Nephron (organoid): ENCODE measurements around the gene VAPA.
A peak's percentile ranks its signal among the peaks of the same experiment; 100 is the strongest.

Experiments used
- H3K27ac Mint-ChIP-seq, 3 experiments: 2 replicates each; pipeline ENCODE4 v1.8.0; 2020; ENCODE audit warnings: mixed read lengths in 3 of 3, mild to moderate bottlenecking in 2 of 3, moderate library complexity in 1 of 3
- H3K27me3 Mint-ChIP-seq: 2 replicates; pipeline ENCODE4 v1.8.0; 2021; ENCODE audit warnings: low read depth, mild to moderate bottlenecking, moderate library complexity, mixed read lengths
- H3K36me3 Mint-ChIP-seq: 2 replicates; pipeline ENCODE4 v1.8.0; 2020; ENCODE audit warnings: low read depth, mixed read lengths
- H3K4me1 Mint-ChIP-seq: 2 replicates; pipeline ENCODE4 v1.8.0; 2020; ENCODE audit warnings: mixed read lengths
- H3K4me3 Mint-ChIP-seq, 3 experiments: 2 replicates each; pipeline ENCODE4 v1.8.0; 2020; ENCODE audit warnings: mild to moderate bottlenecking in 3 of 3, mixed read lengths in 3 of 3, moderate library complexity in 2 of 3
- H3K9me3 Mint-ChIP-seq: 2 replicates; pipeline ENCODE4 v1.8.0; 2020; ENCODE audit warnings: mixed read lengths
- TF ChIP-seq, protein P1 (sequence below), 3 experiments: fragments of 200-600 bp; sonication (generic); IDR thresholded peaks; one replicate each; pipeline ENCODE4 v1.5.0; 2021; ENCODE audit warnings: antibody characterized with exemption in 3 of 3; ENCODE audit not compliant: unreplicated experiment in 3 of 3

VAPA gene

GRCh38 chr18:9876212-9876866, 37.5 kb upstream of the VAPA start:
- no peaks in the 10 kb centered on the region for H3K27me3 Mint-ChIP-seq
- peaks cover 10% of the 10 kb centered on the region for H3K4me1 Mint-ChIP-seq
- no peak overlapping the region for H3K4me3 Mint-ChIP-seq
- no peaks in the 10 kb centered on the region for H3K36me3 Mint-ChIP-seq
- TF ChIP-seq, protein P1, sequence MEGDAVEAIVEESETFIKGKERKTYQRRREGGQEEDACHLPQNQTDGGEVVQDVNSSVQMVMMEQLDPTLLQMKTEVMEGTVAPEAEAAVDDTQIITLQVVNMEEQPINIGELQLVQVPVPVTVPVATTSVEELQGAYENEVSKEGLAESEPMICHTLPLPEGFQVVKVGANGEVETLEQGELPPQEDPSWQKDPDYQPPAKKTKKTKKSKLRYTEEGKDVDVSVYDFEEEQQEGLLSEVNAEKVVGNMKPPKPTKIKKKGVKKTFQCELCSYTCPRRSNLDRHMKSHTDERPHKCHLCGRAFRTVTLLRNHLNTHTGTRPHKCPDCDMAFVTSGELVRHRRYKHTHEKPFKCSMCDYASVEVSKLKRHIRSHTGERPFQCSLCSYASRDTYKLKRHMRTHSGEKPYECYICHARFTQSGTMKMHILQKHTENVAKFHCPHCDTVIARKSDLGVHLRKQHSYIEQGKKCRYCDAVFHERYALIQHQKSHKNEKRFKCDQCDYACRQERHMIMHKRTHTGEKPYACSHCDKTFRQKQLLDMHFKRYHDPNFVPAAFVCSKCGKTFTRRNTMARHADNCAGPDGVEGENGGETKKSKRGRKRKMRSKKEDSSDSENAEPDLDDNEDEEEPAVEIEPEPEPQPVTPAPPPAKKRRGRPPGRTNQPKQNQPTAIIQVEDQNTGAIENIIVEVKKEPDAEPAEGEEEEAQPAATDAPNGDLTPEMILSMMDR (IDR thresholded peaks at IDR 0.05; ENCODE audit: unreplicated experiment in 3 of 3): no peak
- H3K9me3 Mint-ChIP-seq: no peaks in the 10 kb centered on the region
- H3K27ac Mint-ChIP-seq: peak overlapping the region in 2 of 3 experiments; percentile 85 to 86

- H3K4me1 Mint-ChIP-seq: peaks cover 10% of the 10 kb centered on the region
- TF ChIP-seq, protein P1 (IDR thresholded peaks at IDR 0.05; ENCODE audit: unreplicated experiment in 3 of 3): no peak
Measured at GRCh38 chr18:9876867-9877654, 36.8 kb upstream of the VAPA start.

GRCh38 chr18:9877655-9878014, 36.2 kb upstream of the VAPA start:
- Mint-ChIP-seq H3K27me3 (no peaks in the 10 kb centered on the region), H3K4me1 (peaks cover 10% of the 10 kb centered on the region), H3K36me3 (no peaks in the 10 kb centered on the region), H3K9me3 (no peaks in the 10 kb centered on the region), H3K4me3 (no peak overlapping the region), H3K27ac (peak overlapping the region; percentile 15 to 86 (median 85))
- TF ChIP-seq, protein P1 (IDR thresholded peaks at IDR 0.05; ENCODE audit: unreplicated experiment in 3 of 3): no peak

More at GRCh38 chr18:9876867-9877654, 36.8 kb upstream of the VAPA start:
- H3K27ac Mint-ChIP-seq: peak overlapping the region; percentile 15 to 86 (median 85)
- peak overlapping the region in 2 of 3 experiments; percentile 22 to 31 for H3K4me3 Mint-ChIP-seq
- no peaks in the 10 kb centered on the region for H3K27me3 Mint-ChIP-seq
- no peaks in the 10 kb centered on the region for H3K36me3 Mint-ChIP-seq
- H3K9me3 Mint-ChIP-seq: no peaks in the 10 kb centered on the region

- peaks cover 10% of the 10 kb centered on the region for H3K4me1 Mint-ChIP-seq
- TF ChIP-seq, protein P1 (IDR thresholded peaks at IDR 0.05; ENCODE audit: unreplicated experiment in 3 of 3): no peak
- H3K36me3 Mint-ChIP-seq: no peaks in the 10 kb centered on the region
- H3K27me3 Mint-ChIP-seq: no peaks in the 10 kb centered on the region
- H3K27ac Mint-ChIP-seq: no peak overlapping the region
- no peaks in the 10 kb centered on the region for H3K9me3 Mint-ChIP-seq
- no peak overlapping the region for H3K4me3 Mint-ChIP-seq
Measured at GRCh38 chr18:9878095-9878494, 35.7 kb upstream of the VAPA start.

DNA sequence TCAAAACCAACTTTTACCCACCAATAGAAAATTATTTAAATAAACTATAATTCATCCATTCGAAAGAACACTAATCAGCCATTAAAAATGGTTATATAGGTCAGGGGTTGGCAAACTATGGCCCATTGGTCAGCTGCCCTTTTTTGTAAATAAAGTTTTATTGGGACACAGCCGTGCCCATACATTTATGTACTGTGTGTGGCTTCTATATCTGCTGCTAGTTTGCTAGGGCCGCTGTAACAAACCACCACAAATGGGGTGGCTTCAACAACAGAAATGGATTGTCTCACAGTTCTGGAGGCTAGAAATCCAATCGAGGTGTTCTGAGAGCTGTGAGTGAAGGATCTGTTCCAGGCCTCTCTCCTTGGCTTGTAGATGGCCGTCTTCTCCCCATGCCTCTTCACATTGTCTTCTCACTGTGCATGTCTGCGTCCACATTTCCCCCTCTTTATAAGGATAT, 35.0 kb upstream of the VAPA start:
- Mint-ChIP-seq H3K27me3 (no peaks in the 10 kb centered on the region), H3K4me3 (no peak overlapping the region), H3K36me3 (no peaks in the 10 kb centered on the region), H3K9me3 (no peaks in the 10 kb centered on the region), H3K27ac (no peak overlapping the region), H3K4me1 (peaks cover 10% of the 10 kb centered on the region)
- TF ChIP-seq, protein P1 (IDR thresholded peaks at IDR 0.05; ENCODE audit: unreplicated experiment in 3 of 3): no peak
